GM23338 (cell line): Measurements from ENCODE around the gene MTHFD1L.

Source experiments
- CREB1 ChIP-seq: fragments of 250-450 bp; sonication (Bioruptor Pico); IDR thresholded peaks from 2 replicates; pipeline ENCODE4 v1.5.0; 2020; ENCODE audit warnings: low read depth, mild to moderate bottlenecking, moderate library complexity
- EZH2 ChIP-seq: fragments of 200-600 bp; sonication (generic); IDR thresholded peaks from one replicate; pipeline ENCODE4 v1.8.0; 2017; ENCODE audit warnings: antibody characterized with exemption, mild to moderate bottlenecking, low read depth; ENCODE audit not compliant: unreplicated experiment
- JUNB ChIP-seq: IDR thresholded peaks from one replicate; pipeline ENCODE4 v1.6.1; 2016; ENCODE audit warnings: antibody characterized with exemption; ENCODE audit not compliant: unreplicated experiment
- POLR2AphosphoS5 ChIP-seq: IDR thresholded peaks from 2 replicates; pipeline ENCODE4 v1.6.1; 2016; ENCODE audit warnings: antibody characterized with exemption, low read depth
- ZNF331 ChIP-seq: fragments of 250-450 bp; sonication (Bioruptor Pico); IDR thresholded peaks from 2 replicates; pipeline ENCODE4 v1.5.0; 2020; ENCODE audit warnings: low read depth, mild to moderate bottlenecking, moderate library complexity
- TF ChIP-seq, protein P1 (sequence below), 2 experiments: fragments of 200-600 bp in 1 of 2; sonication (generic) in 1 of 2; conservative IDR thresholded peaks; 2 replicates each; pipeline versions ENCODE4 v1.5.1 to v1.6.1; 2016 to 2017; ENCODE audit warnings: antibody characterized with exemption in 2 of 2, low read depth in 2 of 2, mild to moderate bottlenecking in 2 of 2, moderate library complexity in 1 of 2

DNA sequence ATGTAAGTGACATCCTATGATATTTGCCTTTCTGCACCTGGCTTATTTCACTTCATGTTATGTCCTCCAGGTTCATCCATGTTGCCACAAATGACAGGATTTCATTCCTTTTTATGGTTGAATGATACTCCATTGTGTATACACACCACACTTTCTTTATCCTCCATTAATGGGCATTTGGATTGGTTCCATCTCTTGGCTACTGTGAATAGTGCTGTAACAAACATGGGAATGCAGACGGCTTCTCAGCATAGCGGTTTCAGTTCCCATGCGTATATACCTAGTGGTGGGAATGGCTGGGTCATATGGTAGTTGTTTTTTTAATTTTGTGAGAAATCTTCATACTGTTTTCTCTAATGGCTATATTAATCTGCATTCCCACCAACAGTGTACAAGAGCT lies 14.8 kb downstream of the MTHFD1L start:
- TF ChIP-seq, protein P1, sequence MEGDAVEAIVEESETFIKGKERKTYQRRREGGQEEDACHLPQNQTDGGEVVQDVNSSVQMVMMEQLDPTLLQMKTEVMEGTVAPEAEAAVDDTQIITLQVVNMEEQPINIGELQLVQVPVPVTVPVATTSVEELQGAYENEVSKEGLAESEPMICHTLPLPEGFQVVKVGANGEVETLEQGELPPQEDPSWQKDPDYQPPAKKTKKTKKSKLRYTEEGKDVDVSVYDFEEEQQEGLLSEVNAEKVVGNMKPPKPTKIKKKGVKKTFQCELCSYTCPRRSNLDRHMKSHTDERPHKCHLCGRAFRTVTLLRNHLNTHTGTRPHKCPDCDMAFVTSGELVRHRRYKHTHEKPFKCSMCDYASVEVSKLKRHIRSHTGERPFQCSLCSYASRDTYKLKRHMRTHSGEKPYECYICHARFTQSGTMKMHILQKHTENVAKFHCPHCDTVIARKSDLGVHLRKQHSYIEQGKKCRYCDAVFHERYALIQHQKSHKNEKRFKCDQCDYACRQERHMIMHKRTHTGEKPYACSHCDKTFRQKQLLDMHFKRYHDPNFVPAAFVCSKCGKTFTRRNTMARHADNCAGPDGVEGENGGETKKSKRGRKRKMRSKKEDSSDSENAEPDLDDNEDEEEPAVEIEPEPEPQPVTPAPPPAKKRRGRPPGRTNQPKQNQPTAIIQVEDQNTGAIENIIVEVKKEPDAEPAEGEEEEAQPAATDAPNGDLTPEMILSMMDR (conservative IDR thresholded peaks at IDR 0.05; ENCODE audit: low read depth in 2 of 2) = no peak
- TF ChIP-seq CREB1 (CRISPR knock-in tag) (no peak), JUNB (no peak), ZNF331 (CRISPR knock-in tag) (no peak), EZH2 (no peak), POLR2AphosphoS5 (no peak)
